GM18499 (cell line): Measurements from ENCODE around the gene VSIG10.
"Not testable (repeated sequence)": the region's sequence is repeated elsewhere in the genome, so short reads cannot be mapped to it uniquely, and the experiment has no call there.

Source experiments
- ATAC-seq: cut with Tn5 transposase; IDR thresholded peaks from one replicate; pipeline ENCODE4 v1.9.1; 2021; ENCODE audit warnings: moderate number of reproducible peaks; ENCODE audit not compliant: insufficient read depth, unreplicated experiment

Gene VSIG10

GRCh38 chr12:118035190-118036041, 68.4 kb downstream of the VSIG10 start:
- peak; percentile 71 for ATAC-seq

GRCh38 chr12:118034429-118035189, 69.2 kb downstream of the VSIG10 start:
- no peak for ATAC-seq

- ATAC-seq = no peak
Observed at GRCh38 chr12:118033902-118034301, 69.9 kb downstream of the VSIG10 start.

- no peak for ATAC-seq
Observed at GRCh38 chr12:118033323-118033722, 70.5 kb downstream of the VSIG10 start.

- ATAC-seq = no peak
Observed at GRCh38 chr12:118032188-118032587, 71.6 kb downstream of the VSIG10 start.

GRCh38 chr12:118029166-118029565, 74.6 kb downstream of the VSIG10 start:
- no peak for ATAC-seq

GRCh38 chr12:118025168-118025567, 78.6 kb downstream of the VSIG10 start:
- no peak for ATAC-seq

- no peak for ATAC-seq
Observed at GRCh38 chr12:118023301-118023860, 80.4 kb downstream of the VSIG10 start.

- ATAC-seq = no peak
Observed at GRCh38 chr12:118022728-118023109, 81.1 kb downstream of the VSIG10 start.

GRCh38 chr12:118022097-118022727, 81.6 kb downstream of the VSIG10 start:
- not testable (repeated sequence) for ATAC-seq

- ATAC-seq = no peak
Observed at GRCh38 chr12:118020036-118020435, 83.8 kb downstream of the VSIG10 start.

GRCh38 chr12:118017926-118018325, 85.9 kb downstream of the VSIG10 start:
- ATAC-seq = no peak

GRCh38 chr12:118016424-118017264, 87.2 kb downstream of the VSIG10 start, which contains the start of gene RFC5:
Gene RFC5 (plus strand): TSS chr12:118016703. CDS start chr12:118016828, 125 bp downstream.
- peak; percentile 92 for ATAC-seq

GRCh38 chr12:118015944-118016343, 87.9 kb downstream of the VSIG10 start:
- ATAC-seq = no peak

GRCh38 chr12:118015306-118015705, 88.5 kb downstream of the VSIG10 start:
- ATAC-seq = no peak
